Left ventricle myocardium inferior (tissue), 1 donor: Measurements from ENCODE around the gene CD274. TPM values are rescaled to one million over a fixed set of nuclear protein-coding genes. Genes with fewer than 3 reads are reported as not detected.

Experiments used
- DNase-seq: peaks from one replicate; pipeline ENCODE4 v3.0.0-alpha.2; 2020
- H3K27ac ChIP-seq: fragments of 200-600 bp; replicated peaks from 2 replicates; pipeline ENCODE4 v1.8.0; 2021
- H3K27me3 ChIP-seq: fragments of 200-600 bp; 2 replicates; pipeline ENCODE4 v1.8.0; 2021; ENCODE audit warnings: low read depth
- H3K36me3 ChIP-seq: fragments of 200-600 bp; 2 replicates; pipeline ENCODE4 v1.8.0; 2021
- H3K4me1 ChIP-seq: fragments of 200-600 bp; 2 replicates; pipeline ENCODE4 v1.8.0; 2021
- H3K4me3 ChIP-seq: fragments of 200-600 bp; 2 replicates; pipeline ENCODE4 v1.8.0; 2021; ENCODE audit warnings: mild to moderate bottlenecking, moderate library complexity
- H3K9me3 ChIP-seq: fragments of 200-600 bp; replicated peaks from 2 replicates; pipeline ENCODE4 v1.8.0; 2021
- intact Hi-C: fragments of 100-400 bp; cut with micrococcal nuclease; formaldehyde crosslinking; loops from one replicate; pipeline ENCODE4 v1.11.0; 2022
- total RNA-seq: library from RNA; stranded (reverse); fragmentation: NEBNext Ultra II Directional; extraction: Animal tissue kit (Norgen Biotek cat#: 25700); gene quantifications from one replicate; pipeline ENCODE4 v1.2.1, GENCODE V29; 2021
- TF ChIP-seq, protein P1 (sequence below): fragments of 200-600 bp; IDR thresholded peaks from 2 replicates; pipeline ENCODE4 v1.8.0; 2021; ENCODE audit warnings: antibody characterized with exemption, mild to moderate bottlenecking, borderline replicate concordance
- donor health status: DM: no; HTN: yes; CAD: no; lungs with severe emphysema.

Gene CD274
- total RNA-seq, 1 donor from 2014 or later, result 14.7 TPM

DNA sequence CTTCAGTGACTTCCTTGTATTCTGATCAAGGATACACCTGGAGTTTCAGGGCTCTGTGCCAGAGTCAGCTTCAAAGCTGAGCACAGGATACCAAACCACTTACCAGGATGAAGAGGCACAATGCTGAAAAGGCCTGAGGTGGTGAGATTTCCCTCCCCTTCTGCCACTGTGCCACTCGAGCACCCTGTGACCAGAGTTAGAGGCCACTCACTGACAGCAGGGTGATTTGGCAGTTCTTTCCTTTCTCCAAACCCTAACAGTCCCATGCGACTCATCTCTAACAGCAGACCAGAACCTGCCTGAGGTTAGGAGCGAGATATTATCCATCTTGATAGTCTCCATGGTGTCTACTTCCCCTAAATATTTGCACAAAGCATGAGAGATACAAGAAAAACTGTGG, 14.4 kb upstream of the CD274 start:
- no peak for DNase-seq
- H3K27me3 ChIP-seq, result no peaks in the 10 kb centered on the region
- TF ChIP-seq, protein P1, sequence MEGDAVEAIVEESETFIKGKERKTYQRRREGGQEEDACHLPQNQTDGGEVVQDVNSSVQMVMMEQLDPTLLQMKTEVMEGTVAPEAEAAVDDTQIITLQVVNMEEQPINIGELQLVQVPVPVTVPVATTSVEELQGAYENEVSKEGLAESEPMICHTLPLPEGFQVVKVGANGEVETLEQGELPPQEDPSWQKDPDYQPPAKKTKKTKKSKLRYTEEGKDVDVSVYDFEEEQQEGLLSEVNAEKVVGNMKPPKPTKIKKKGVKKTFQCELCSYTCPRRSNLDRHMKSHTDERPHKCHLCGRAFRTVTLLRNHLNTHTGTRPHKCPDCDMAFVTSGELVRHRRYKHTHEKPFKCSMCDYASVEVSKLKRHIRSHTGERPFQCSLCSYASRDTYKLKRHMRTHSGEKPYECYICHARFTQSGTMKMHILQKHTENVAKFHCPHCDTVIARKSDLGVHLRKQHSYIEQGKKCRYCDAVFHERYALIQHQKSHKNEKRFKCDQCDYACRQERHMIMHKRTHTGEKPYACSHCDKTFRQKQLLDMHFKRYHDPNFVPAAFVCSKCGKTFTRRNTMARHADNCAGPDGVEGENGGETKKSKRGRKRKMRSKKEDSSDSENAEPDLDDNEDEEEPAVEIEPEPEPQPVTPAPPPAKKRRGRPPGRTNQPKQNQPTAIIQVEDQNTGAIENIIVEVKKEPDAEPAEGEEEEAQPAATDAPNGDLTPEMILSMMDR, result no peak
- peaks cover 20% of the 10 kb centered on the region for H3K36me3 ChIP-seq
- no peak overlapping the region for H3K27ac ChIP-seq
- peaks cover 36% of the 10 kb centered on the region for H3K4me1 ChIP-seq
- intact Hi-C loops, result no loop called here
- H3K4me3 ChIP-seq, result no peak overlapping the region
- no peaks in the 10 kb centered on the region for H3K9me3 ChIP-seq

DNA sequence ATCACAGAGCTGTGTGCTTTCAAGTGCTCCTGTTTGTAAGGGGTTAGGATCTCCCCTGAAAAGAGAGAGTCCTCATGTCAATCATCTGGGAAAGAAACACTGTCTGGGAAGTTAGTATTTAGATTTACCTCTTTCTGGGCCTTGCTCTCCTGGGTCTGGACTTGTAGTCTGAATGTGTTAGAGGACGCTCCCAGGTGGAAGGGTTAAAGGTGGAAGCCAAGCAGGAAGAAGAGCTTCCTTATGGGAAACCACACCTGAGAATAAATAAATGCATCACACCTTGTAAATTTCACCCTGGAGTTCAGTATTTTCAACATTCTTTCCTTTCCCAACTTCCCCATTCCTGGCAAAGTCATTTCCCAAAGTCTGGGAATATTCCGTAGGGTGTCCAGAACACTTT, 13.9 kb upstream of the CD274 start:
- Histone ChIP-seq H3K27me3 (no peaks in the 10 kb centered on the region), H3K27ac (peak overlapping the region; percentile 96), H3K36me3 (peaks cover 15% of the 10 kb centered on the region), H3K4me1 (peaks cover 36% of the 10 kb centered on the region), H3K4me3 (peak overlapping the region; percentile 75), H3K9me3 (no peaks in the 10 kb centered on the region)
- intact Hi-C loops, result no loop called here
- TF ChIP-seq, protein P1, result no peak
- no peak for DNase-seq

DNA sequence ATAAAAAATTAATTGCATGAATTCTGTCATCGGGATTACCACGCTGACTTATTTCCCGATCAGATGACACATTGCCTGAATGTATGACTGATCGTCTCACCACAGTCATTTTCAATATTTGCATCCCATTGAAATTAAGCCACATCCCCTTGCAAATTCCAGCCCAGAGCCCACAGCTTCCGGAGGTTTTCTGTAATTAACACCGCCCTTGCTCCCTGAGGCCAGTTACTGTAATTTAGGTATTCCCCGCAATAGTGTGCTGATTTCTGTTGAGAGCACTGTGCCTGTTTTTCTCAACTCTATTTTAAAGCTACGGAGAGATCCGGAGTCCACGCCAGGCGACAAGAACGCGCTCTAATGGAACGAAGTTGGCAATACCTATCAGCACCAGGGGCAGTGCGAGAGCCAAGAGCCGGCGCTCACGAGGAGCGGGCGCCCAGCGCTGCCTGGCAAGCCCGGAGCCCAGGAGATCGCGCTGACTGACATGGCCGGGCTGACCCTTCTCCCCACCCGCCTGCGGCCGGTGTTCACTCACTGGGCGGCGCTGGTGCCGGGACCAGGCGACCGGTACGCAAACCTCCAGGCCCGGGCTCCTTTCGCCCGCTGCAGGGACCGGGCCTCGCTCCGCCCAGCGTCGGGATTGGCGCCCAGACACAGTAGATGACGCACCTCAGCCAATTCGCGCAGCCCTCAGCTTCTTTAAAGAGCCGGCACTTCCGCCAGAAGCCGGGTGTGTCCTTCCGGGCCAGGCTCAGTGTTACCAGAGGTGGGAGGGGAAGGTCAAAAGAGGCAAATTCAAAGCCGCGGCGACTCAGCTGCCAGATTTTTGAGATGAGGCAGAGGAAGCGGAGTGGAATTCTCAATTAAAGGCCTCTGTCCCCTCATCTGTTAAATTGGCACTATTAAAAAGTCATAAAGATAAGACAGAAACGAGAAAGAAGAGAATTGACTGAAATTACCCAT, 12.8 kb upstream of the CD274 start, which contains the start of gene PLGRKT:
Gene PLGRKT (minus strand): TSS at position 672 of the 963 bp plus-strand sequence. CDS start 5,948 bp downstream, outside the sequence.
- intact Hi-C loops, result no loop called here
- peak; percentile 96 for DNase-seq
- Histone ChIP-seq H3K36me3 (peaks cover 13% of the 10 kb centered on the region), H3K4me1 (peaks cover 36% of the 10 kb centered on the region), H3K4me3 (peak within 1 kb of the TSS; percentile 75), H3K27ac (peak within 1 kb of the TSS; percentile 96), H3K27me3 (no peaks in the 10 kb centered on the region), H3K9me3 (no peaks in the 10 kb centered on the region)
- TF ChIP-seq, protein P1, result peak; percentile 43

DNA sequence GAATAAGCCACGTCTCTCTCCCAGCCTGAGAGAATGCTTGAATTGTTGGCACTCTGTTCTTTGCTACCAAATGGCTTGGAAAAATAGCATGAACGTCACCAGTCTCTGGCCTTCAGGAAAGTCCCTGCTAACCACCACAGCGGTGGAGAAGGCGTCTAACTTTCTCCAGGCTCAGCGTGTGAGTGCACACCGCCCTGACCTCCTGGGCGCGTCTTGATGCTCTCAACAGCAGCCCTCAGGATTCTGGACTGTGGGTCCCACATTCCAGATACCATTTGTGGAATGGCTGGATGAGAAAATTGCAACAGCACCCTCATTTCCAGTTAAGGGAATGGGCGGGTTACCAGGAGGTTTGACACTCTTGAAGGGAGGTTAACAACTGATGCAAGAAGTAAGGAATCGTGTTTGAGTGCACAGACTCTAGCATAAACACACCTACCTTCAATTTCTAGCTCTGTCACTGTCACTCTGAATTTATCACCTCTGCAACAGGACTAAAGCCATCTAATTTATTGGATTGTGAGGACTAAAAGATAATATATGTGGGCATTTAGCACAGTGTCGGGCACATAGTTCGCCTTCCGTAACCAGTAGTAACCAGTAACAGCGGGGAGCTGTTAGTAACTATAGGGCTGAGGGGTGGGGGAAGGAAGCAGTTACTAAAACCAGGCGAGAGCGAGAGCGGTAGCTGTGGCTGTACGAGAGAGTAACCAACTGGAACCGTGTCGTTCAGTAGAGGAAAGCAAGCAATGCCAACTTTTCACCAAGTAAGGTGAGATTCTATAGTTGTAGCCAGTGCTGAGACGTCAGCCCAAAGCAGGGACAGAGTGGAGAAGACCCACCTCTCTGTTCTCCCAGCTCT, 11.8 kb upstream of the CD274 start:
- peaks cover 36% of the 10 kb centered on the region for H3K4me1 ChIP-seq
- DNase-seq, result no peak
- H3K27ac ChIP-seq, result peak overlapping the region; percentile 96
- TF ChIP-seq, protein P1, result no peak
- peak overlapping the region; percentile 75 for H3K4me3 ChIP-seq
- H3K36me3 ChIP-seq, result peaks cover 13% of the 10 kb centered on the region
- no peaks in the 10 kb centered on the region for H3K9me3 ChIP-seq
- intact Hi-C loops, result no loop called here
- no peaks in the 10 kb centered on the region for H3K27me3 ChIP-seq

DNA sequence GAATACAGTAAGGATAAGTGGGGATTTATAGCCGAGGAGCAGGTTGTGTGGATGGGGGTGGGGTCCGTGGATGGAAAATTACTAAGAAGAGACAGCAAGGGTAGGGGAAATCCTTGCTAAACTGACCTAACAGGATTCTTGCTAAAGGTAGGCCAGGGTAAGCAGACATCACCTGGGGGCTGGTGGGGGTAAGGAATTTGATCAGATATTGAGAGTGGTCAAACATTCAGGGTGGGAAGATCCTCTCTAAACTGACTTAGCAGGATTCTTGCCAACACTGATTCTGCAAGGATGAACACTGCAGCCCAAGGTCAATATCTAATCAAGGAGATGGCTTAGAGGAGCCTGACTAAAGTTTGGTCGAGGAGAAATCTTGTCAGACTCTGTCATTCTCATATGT, 9.9 kb upstream of the CD274 start:
- intact Hi-C loops, result loop anchor here (5.0 kb wide), 1 partner anchor 253 kb away; the partner anchor contains the start of gene INSL6
- H3K36me3 ChIP-seq, result peaks cover 8% of the 10 kb centered on the region
- no peaks in the 10 kb centered on the region for H3K9me3 ChIP-seq
- H3K4me1 ChIP-seq, result peaks cover 33% of the 10 kb centered on the region
- H3K4me3 ChIP-seq, result no peak overlapping the region
- H3K27me3 ChIP-seq, result no peaks in the 10 kb centered on the region
- TF ChIP-seq, protein P1, result no peak
- no peak for DNase-seq
- H3K27ac ChIP-seq, result no peak overlapping the region
